Activated T-helper 1 cell treated with anti-CD3 and anti-CD28 coated beads, Interleukin-12 subunit alpha, Interleukin-12 subunit beta, Interleukin-2, Interleukin-4 antibody, amounts not matched to agents 30 ng/mL and 10 ng/mL and 1 ng/mL, durations not matched to agents 14 hours and 24 hours and 36 hours (primary cell): ENCODE results near the gene GTPBP8. TPM values are rescaled to one million over a fixed set of nuclear protein-coding genes. Genes with fewer than 3 reads are reported as not detected.

Experiments
- DNase-seq: peaks from one replicate; pipeline ENCODE4 v3.0.0; 2021; ENCODE audit warnings: low spot score
- H3K27ac Mint-ChIP-seq: one replicate; pipeline ENCODE4 v1.8.0; 2021; ENCODE audit warnings: mild to moderate bottlenecking, mixed read lengths
- H3K27me3 Mint-ChIP-seq: one replicate; pipeline ENCODE4 v1.8.0; 2022; ENCODE audit warnings: mild to moderate bottlenecking, moderate library complexity, mixed read lengths; ENCODE audit not compliant: insufficient read depth
- H3K36me3 Mint-ChIP-seq: one replicate; pipeline ENCODE4 v1.8.0; 2021; ENCODE audit warnings: low read depth, mixed read lengths
- H3K4me1 Mint-ChIP-seq: one replicate; pipeline ENCODE4 v1.8.0; 2021; ENCODE audit warnings: low read depth, mixed read lengths
- H3K4me3 Mint-ChIP-seq: one replicate; pipeline ENCODE4 v1.8.0; 2021; ENCODE audit warnings: mild to moderate bottlenecking, moderate library complexity, mixed read lengths
- H3K9me3 Mint-ChIP-seq: one replicate; pipeline ENCODE4 v1.8.0; 2021; ENCODE audit warnings: mixed read lengths
- intact Hi-C: fragments of 100-400 bp; cut with micrococcal nuclease; formaldehyde crosslinking; loops from one replicate; pipeline ENCODE4 v1.15.1; 2024
- total RNA-seq: library from RNA; stranded (reverse); gene quantifications from 2 replicates; pipeline ENCODE4 v1.2.3, GENCODE V29; 2022

Gene GTPBP8
- total RNA-seq, 1 donor from 2014 or later, result 25.0 TPM

GRCh38 chr3:113006359-113007056 is 15.7 kb downstream of the GTPBP8 start:
- no peaks in the 10 kb centered on the region for H3K9me3 Mint-ChIP-seq
- intact Hi-C loops, result no loop called here
- H3K36me3 Mint-ChIP-seq, result peaks cover 73% of the 10 kb centered on the region
- H3K4me3 Mint-ChIP-seq, result peak overlapping the region; percentile 67
- H3K27ac Mint-ChIP-seq, result peak overlapping the region; percentile 91
- H3K4me1 Mint-ChIP-seq, result peaks cover 82% of the 10 kb centered on the region
- DNase-seq, result no peak
- H3K27me3 Mint-ChIP-seq, result no peaks in the 10 kb centered on the region

- Mint-ChIP-seq H3K4me3 (no peak overlapping the region), H3K36me3 (peaks cover 73% of the 10 kb centered on the region), H3K27me3 (no peaks in the 10 kb centered on the region), H3K4me1 (peaks cover 77% of the 10 kb centered on the region), H3K9me3 (no peaks in the 10 kb centered on the region), H3K27ac (no peak overlapping the region)
- DNase-seq, result no peak
- intact Hi-C loops, result no loop called here
Measured at GRCh38 chr3:113008117-113008516, 17.3 kb downstream of the GTPBP8 start.

GRCh38 chr3:113013593-113013992 is 22.8 kb downstream of the GTPBP8 start:
- no peaks in the 10 kb centered on the region for H3K9me3 Mint-ChIP-seq
- no peak for DNase-seq
- H3K27me3 Mint-ChIP-seq, result no peaks in the 10 kb centered on the region
- H3K4me1 Mint-ChIP-seq, result peaks cover 74% of the 10 kb centered on the region
- H3K27ac Mint-ChIP-seq, result no peak overlapping the region
- H3K36me3 Mint-ChIP-seq, result peaks cover 66% of the 10 kb centered on the region
- H3K4me3 Mint-ChIP-seq, result no peak overlapping the region
- intact Hi-C loops, result loop anchor here (10.0 kb wide), 1 partner anchor 501 kb away; the partner anchor contains the start of gene SPICE1

- Mint-ChIP-seq H3K4me1 (peaks cover 62% of the 10 kb centered on the region), H3K9me3 (no peaks in the 10 kb centered on the region), H3K27ac (peak overlapping the region; percentile 89), H3K4me3 (peak overlapping the region; percentile 91), H3K27me3 (no peaks in the 10 kb centered on the region), H3K36me3 (peaks cover 30% of the 10 kb centered on the region)
- intact Hi-C loops, result loop anchor here (1.0 to 10.0 kb wide), 12 partner anchors 13 to 1038 kb away; partner anchors contain the start of genes ATP6V1A, CCDC191, GTPBP8 and NAA50
- DNase-seq, result no peak
Measured at GRCh38 chr3:113018536-113019181, 27.9 kb downstream of the GTPBP8 start.

- Mint-ChIP-seq H3K27me3 (no peaks in the 10 kb centered on the region), H3K9me3 (no peaks in the 10 kb centered on the region), H3K27ac (peak overlapping the region; percentile 89), H3K4me1 (peaks cover 58% of the 10 kb centered on the region), H3K4me3 (peak overlapping the region; percentile 91), H3K36me3 (peaks cover 26% of the 10 kb centered on the region)
- intact Hi-C loops, result loop anchor here (1.0 to 10.0 kb wide), 12 partner anchors 14 to 1037 kb away; partner anchors contain the start of genes ATP6V1A, CCDC191, GTPBP8 and NAA50
- peak; percentile 77 for DNase-seq
Measured at GRCh38 chr3:113019182-113020137, 28.7 kb downstream of the GTPBP8 start.

GRCh38 chr3:113021471-113021870 is 30.7 kb downstream of the GTPBP8 start:
- no peaks in the 10 kb centered on the region for H3K9me3 Mint-ChIP-seq
- peaks cover 40% of the 10 kb centered on the region for H3K4me1 Mint-ChIP-seq
- DNase-seq, result no peak
- H3K4me3 Mint-ChIP-seq, result no peak overlapping the region
- intact Hi-C loops, result no loop called here
- no peaks in the 10 kb centered on the region for H3K27me3 Mint-ChIP-seq
- H3K27ac Mint-ChIP-seq, result no peak overlapping the region
- peaks cover 12% of the 10 kb centered on the region for H3K36me3 Mint-ChIP-seq

GRCh38 chr3:113034011-113034410 is 43.2 kb downstream of the GTPBP8 start:
- no peak for DNase-seq
- Mint-ChIP-seq H3K27me3 (no peaks in the 10 kb centered on the region), H3K4me1 (no peaks in the 10 kb centered on the region), H3K9me3 (no peaks in the 10 kb centered on the region), H3K36me3 (no peaks in the 10 kb centered on the region), H3K27ac (no peak overlapping the region), H3K4me3 (no peak overlapping the region)
- intact Hi-C loops, result no loop called here

GRCh38 chr3:113035387-113035982 is 44.7 kb downstream of the GTPBP8 start:
- intact Hi-C loops, result loop anchor here (5.0 kb wide), 1 partner anchor 252 kb away; no protein-coding TSS in a partner anchor
- H3K4me3 Mint-ChIP-seq, result no peak overlapping the region
- no peaks in the 10 kb centered on the region for H3K27me3 Mint-ChIP-seq
- H3K9me3 Mint-ChIP-seq, result no peaks in the 10 kb centered on the region
- no peaks in the 10 kb centered on the region for H3K36me3 Mint-ChIP-seq
- no peak overlapping the region for H3K27ac Mint-ChIP-seq
- H3K4me1 Mint-ChIP-seq, result no peaks in the 10 kb centered on the region
- peak; percentile 15 for DNase-seq

- Mint-ChIP-seq H3K36me3 (no peaks in the 10 kb centered on the region), H3K27ac (no peak overlapping the region), H3K4me1 (no peaks in the 10 kb centered on the region), H3K27me3 (no peaks in the 10 kb centered on the region), H3K9me3 (no peaks in the 10 kb centered on the region), H3K4me3 (no peak overlapping the region)
- intact Hi-C loops, result loop anchor here (5.0 kb wide), 1 partner anchor 249 kb away; no protein-coding TSS in a partner anchor
- no peak for DNase-seq
Measured at GRCh38 chr3:113038328-113038727, 47.5 kb downstream of the GTPBP8 start.

- Mint-ChIP-seq H3K27me3 (no peaks in the 10 kb centered on the region), H3K4me1 (no peaks in the 10 kb centered on the region)
Measured at GRCh38 chr3:113039546-113039945, 48.8 kb downstream of the GTPBP8 start.

GRCh38 chr3:113040231-113040630 is 49.4 kb downstream of the GTPBP8 start:
- intact Hi-C loops, result no loop called here
- Mint-ChIP-seq H3K4me3 (no peak overlapping the region), H3K4me1 (no peaks in the 10 kb centered on the region), H3K36me3 (peaks cover 1% of the 10 kb centered on the region), H3K27me3 (no peaks in the 10 kb centered on the region), H3K27ac (no peak overlapping the region), H3K9me3 (peaks cover 3% of the 10 kb centered on the region)
- DNase-seq, result no peak

More at GRCh38 chr3:113039546-113039945, 48.8 kb downstream of the GTPBP8 start:
- no peak for DNase-seq
- H3K36me3 Mint-ChIP-seq, result no peaks in the 10 kb centered on the region
- no peaks in the 10 kb centered on the region for H3K9me3 Mint-ChIP-seq
- H3K27ac Mint-ChIP-seq, result no peak overlapping the region
- H3K4me3 Mint-ChIP-seq, result no peak overlapping the region
- intact Hi-C loops, result loop anchor here (5.0 kb wide), 1 partner anchor 248 kb away; no protein-coding TSS in a partner anchor

GRCh38 chr3:113043686-113044085 is 52.9 kb downstream of the GTPBP8 start:
- peaks cover 6% of the 10 kb centered on the region for H3K9me3 Mint-ChIP-seq
- H3K27me3 Mint-ChIP-seq, result peaks cover 4% of the 10 kb centered on the region

More at GRCh38 chr3:113043686-113044085, 52.9 kb downstream of the GTPBP8 start:
- intact Hi-C loops, result no loop called here
- Mint-ChIP-seq H3K27ac (no peak overlapping the region), H3K36me3 (peaks cover 3% of the 10 kb centered on the region), H3K4me3 (no peak overlapping the region), H3K4me1 (no peaks in the 10 kb centered on the region)
- DNase-seq, result no peak
